A549 (cell line): ENCODE data around the gene STXBP6.

Experiments
- BHLHE40 ChIP-seq: IDR thresholded peaks from 2 replicates; pipeline ENCODE4 v1.6.1; 2012; ENCODE audit warnings: low read depth, low read length, inconsistent platforms
- KDM1A ChIP-seq: fragments of 200-600 bp; sonication (generic); IDR thresholded peaks from 2 replicates; pipeline ENCODE4 v1.6.1; 2016; ENCODE audit warnings: low read depth, mild to moderate bottlenecking
- MYC ChIP-seq: IDR thresholded peaks from 2 replicates; pipeline ENCODE4 v1.6.1; 2012; ENCODE audit warnings: mild to moderate bottlenecking, inconsistent platforms, low read length, improper control_type of control experiment, borderline replicate concordance
- RNF2 ChIP-seq: fragments of 200-600 bp; sonication (generic); IDR thresholded peaks from 2 replicates; pipeline ENCODE4 v1.6.1; 2016; ENCODE audit warnings: low read depth, mild to moderate bottlenecking, antibody characterized with exemption, moderate library complexity, borderline replicate concordance
- ZFP36 ChIP-seq: fragments of 450-650 bp; IDR thresholded peaks from 2 replicates; pipeline ENCODE4 v1.6.1; 2014; ENCODE audit warnings: borderline replicate concordance; ENCODE audit not compliant: partially characterized antibody
- TF ChIP-seq, protein P1 (sequence below): fragments of >200 bp; sonication (Bioruptor Twin); formaldehyde crosslinking; IDR thresholded peaks from 3 replicates; pipeline ENCODE4 v1.5.1; 2016
- TF ChIP-seq, protein P2 (sequence below): fragments of 450-650 bp; IDR thresholded peaks from 2 replicates; pipeline ENCODE4 v1.6.1; 2014; ENCODE audit warnings: antibody characterized with exemption

DNA sequence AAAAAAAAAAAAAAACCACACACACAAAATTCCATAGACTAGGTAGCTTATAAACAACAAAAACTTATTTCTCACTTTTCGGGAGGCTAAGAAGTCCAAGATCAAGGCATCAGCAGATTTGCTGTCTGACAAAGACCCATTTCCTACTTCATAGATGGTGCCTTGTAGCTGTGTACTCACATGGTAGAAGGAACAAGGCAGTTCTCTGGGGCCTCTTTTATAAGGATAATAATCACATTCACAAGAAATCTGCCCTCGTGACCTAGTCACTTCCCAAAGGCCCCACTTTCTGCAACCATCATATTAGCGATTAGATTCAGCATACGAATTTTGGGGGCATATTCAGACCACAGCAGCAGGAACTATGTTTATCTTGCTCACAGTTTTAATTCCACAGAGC is 54.9 kb downstream of the STXBP6 start:
- TF ChIP-seq KDM1A: no peak
- TF ChIP-seq, protein P1, sequence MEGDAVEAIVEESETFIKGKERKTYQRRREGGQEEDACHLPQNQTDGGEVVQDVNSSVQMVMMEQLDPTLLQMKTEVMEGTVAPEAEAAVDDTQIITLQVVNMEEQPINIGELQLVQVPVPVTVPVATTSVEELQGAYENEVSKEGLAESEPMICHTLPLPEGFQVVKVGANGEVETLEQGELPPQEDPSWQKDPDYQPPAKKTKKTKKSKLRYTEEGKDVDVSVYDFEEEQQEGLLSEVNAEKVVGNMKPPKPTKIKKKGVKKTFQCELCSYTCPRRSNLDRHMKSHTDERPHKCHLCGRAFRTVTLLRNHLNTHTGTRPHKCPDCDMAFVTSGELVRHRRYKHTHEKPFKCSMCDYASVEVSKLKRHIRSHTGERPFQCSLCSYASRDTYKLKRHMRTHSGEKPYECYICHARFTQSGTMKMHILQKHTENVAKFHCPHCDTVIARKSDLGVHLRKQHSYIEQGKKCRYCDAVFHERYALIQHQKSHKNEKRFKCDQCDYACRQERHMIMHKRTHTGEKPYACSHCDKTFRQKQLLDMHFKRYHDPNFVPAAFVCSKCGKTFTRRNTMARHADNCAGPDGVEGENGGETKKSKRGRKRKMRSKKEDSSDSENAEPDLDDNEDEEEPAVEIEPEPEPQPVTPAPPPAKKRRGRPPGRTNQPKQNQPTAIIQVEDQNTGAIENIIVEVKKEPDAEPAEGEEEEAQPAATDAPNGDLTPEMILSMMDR: no peak
- TF ChIP-seq ZFP36: no peak
- no peak for TF ChIP-seq MYC
- no peak for TF ChIP-seq RNF2
- TF ChIP-seq, protein P2, sequence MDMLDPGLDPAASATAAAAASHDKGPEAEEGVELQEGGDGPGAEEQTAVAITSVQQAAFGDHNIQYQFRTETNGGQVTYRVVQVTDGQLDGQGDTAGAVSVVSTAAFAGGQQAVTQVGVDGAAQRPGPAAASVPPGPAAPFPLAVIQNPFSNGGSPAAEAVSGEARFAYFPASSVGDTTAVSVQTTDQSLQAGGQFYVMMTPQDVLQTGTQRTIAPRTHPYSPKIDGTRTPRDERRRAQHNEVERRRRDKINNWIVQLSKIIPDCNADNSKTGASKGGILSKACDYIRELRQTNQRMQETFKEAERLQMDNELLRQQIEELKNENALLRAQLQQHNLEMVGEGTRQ: no peak
- TF ChIP-seq BHLHE40: no peak
